Kidney (tissue), 14 donors: ENCODE data around the gene JAKMIP1. TPM values are rescaled to one million over a fixed set of nuclear protein-coding genes. Genes with fewer than 3 reads are reported as not detected.
A peak's percentile ranks its signal among the peaks of the same experiment; 100 is the strongest.

Experiments
- DNase-seq, 5 donors: peaks; one replicate each; pipeline ENCODE4 v3.0.0-alpha.2; 2013 to 2020
- FAIRE-seq: peaks from 2 replicates; lab custom pipeline; 2012; peaks lifted over from hg19 to GRCh38; lab: Jason Lieb, UNC
- H3K27ac ChIP-seq, 2 donors: one replicate each; pipeline ENCODE4 v1.7.0; 2013; ENCODE audit warnings: low read depth in 2 of 2, low read length in 2 of 2, inconsistent platforms in 1 of 2
- H3K27me3 ChIP-seq: one replicate; pipeline ENCODE4 v1.7.1; 2013; ENCODE audit warnings: low read length, inconsistent platforms; ENCODE audit not compliant: control insufficient read depth, insufficient read depth
- H3K36me3 ChIP-seq, 3 donors: one replicate each; pipeline versions ENCODE4 v1.7.0 to v1.7.1; 2013; ENCODE audit warnings: low read length in 3 of 3, control low read depth in 1 of 3, inconsistent platforms in 1 of 3; ENCODE audit not compliant: insufficient read depth in 3 of 3, control insufficient read depth in 2 of 3
- H3K4me1 ChIP-seq, 3 donors: one replicate each; pipeline versions ENCODE4 v1.7.0 to v1.7.1; 2013; ENCODE audit warnings: low read length in 3 of 3, inconsistent platforms in 1 of 3, low read depth in 1 of 3; ENCODE audit not compliant: control insufficient read depth in 2 of 3, insufficient read depth in 2 of 3
- H3K4me3 ChIP-seq, 3 donors: one replicate each; pipeline versions ENCODE4 v1.7.0 to v1.8.1; 2013; ENCODE audit warnings: low read length in 3 of 3, control low read depth in 1 of 3, inconsistent platforms in 1 of 3
- H3K9ac ChIP-seq, 3 donors: one replicate each; pipeline versions ENCODE4 v1.7.0 to v1.7.1; 2013; ENCODE audit warnings: low read length in 3 of 3, control low read depth in 1 of 3, inconsistent platforms in 1 of 3
- H3K9me3 ChIP-seq, 3 donors: one replicate each; pipeline versions ENCODE4 v1.7.0 to v1.7.1; 2013; ENCODE audit warnings: low read length in 3 of 3, control low read depth in 1 of 3, inconsistent platforms in 1 of 3; ENCODE audit not compliant: control insufficient read depth in 2 of 3, insufficient read depth in 1 of 3
- CTCF ChIP-seq: IDR thresholded peaks from 3 replicates; pipeline ENCODE4 v1.5.1; 2012; ENCODE audit warnings: mild to moderate bottlenecking, moderate library complexity, borderline replicate concordance; ENCODE audit not compliant: insufficient read depth; ENCODE audit errors: extremely low read depth
- intact Hi-C: fragments of 100-400 bp; cut with DNase I; formaldehyde crosslinking; loops from one replicate; pipeline ENCODE4 v1.11.1; 2022
- polyA plus RNA-seq: library from polyadenylated mRNA; stranded (reverse); fragments of 350-450 nt; fragmentation: Illumina TruSeq; extraction: RNeasy Lipid Tissue Mini Kit (QIAGEN cat#74804); gene quantifications from one replicate; pipeline ENCODE4 v1.2.3, GENCODE V29; 2014; ENCODE audit warnings: low read depth, low replicate concordance; ENCODE audit not compliant: insufficient read depth
- total RNA-seq: library from RNA; stranded (reverse); fragmentation: NEBNext Ultra II Directional; extraction: Animal tissue kit (Norgen Biotek cat#: 25700); gene quantifications from one replicate; pipeline ENCODE4 v1.2.1, GENCODE V29; 2021
- donor health status: control.
- donor health status: control.
- donor health status: control.
- donor health status: control.
- donor health status: control.
- donor health status: DM: yes; HTN: yes; CAD: no.
- donor health status: Normal renal cell carcinoma (clear cell type).

The JAKMIP1 gene
- total and polyA plus RNA-seq, 2 donors from 2014 or later, result 0.69 TPM; not detected in 1

GRCh38 chr4:6198278-6198677 lies 2.1 kb downstream of the JAKMIP1 start:
- Histone ChIP-seq H3K27ac (no peak overlapping the region), H3K4me3 (no peak overlapping the region), H3K27me3 (peaks cover 20% of the 10 kb centered on the region), H3K36me3 (no peaks in the 10 kb centered on the region), H3K9me3 (peaks cover 0 to 6% (median 0%) of the 10 kb centered on the region in 3 donors), H3K9ac (no peak overlapping the region), H3K4me1 (peaks cover 0 to 10% (median 0%) of the 10 kb centered on the region in 3 donors)
- FAIRE-seq, result no peak
- intact Hi-C loops, result no loop called here
- TF ChIP-seq CTCF, result no peak
- peak in 1 of 5 donors; percentile 40 for DNase-seq

- Histone ChIP-seq H3K9ac (no peak overlapping the region), H3K4me3 (no peak overlapping the region), H3K4me1 (peaks cover 0 to 10% (median 0%) of the 10 kb centered on the region in 3 donors), H3K27ac (no peak overlapping the region), H3K27me3 (peaks cover 20% of the 10 kb centered on the region), H3K36me3 (no peaks in the 10 kb centered on the region), H3K9me3 (peaks cover 0 to 6% (median 0%) of the 10 kb centered on the region in 3 donors)
- no peak for TF ChIP-seq CTCF
- DNase-seq, result peak in 1 of 5 donors; percentile 24
- intact Hi-C loops, result no loop called here
- no peak for FAIRE-seq
These were observed 2.7 kb downstream of the JAKMIP1 start for GRCh38 chr4:6197433-6198174.

GRCh38 chr4:6196871-6197270 lies 3.5 kb downstream of the JAKMIP1 start:
- no peak overlapping the region for H3K9ac ChIP-seq
- no peak for FAIRE-seq
- no peaks in the 10 kb centered on the region for H3K36me3 ChIP-seq
- peaks cover 20% of the 10 kb centered on the region for H3K27me3 ChIP-seq
- DNase-seq, result peak in 1 of 5 donors; percentile 15
- peaks cover 0 to 10% (median 0%) of the 10 kb centered on the region in 3 donors for H3K4me1 ChIP-seq
- intact Hi-C loops, result no loop called here
- no peak for TF ChIP-seq CTCF
- peaks cover 0 to 6% (median 0%) of the 10 kb centered on the region in 3 donors for H3K9me3 ChIP-seq
- H3K4me3 ChIP-seq, result no peak overlapping the region
- H3K27ac ChIP-seq, result no peak overlapping the region
